Fibroblast of lung (primary cell): Measurements from ENCODE around the gene SELENOW.

Experiments used
- EZH2 ChIP-seq: IDR thresholded peaks from 2 replicates; pipeline ENCODE4 v1.5.1; 2012; ENCODE audit warnings: low read length, control low read depth, mild to moderate bottlenecking; ENCODE audit errors: missing control alignments
- TF ChIP-seq, protein P1 (sequence below), 2 donors: IDR thresholded peaks in 1 of 2; conservative IDR thresholded peaks in 1 of 2; 1 replicate in 1 of 2; 2 replicates in 1 of 2; pipeline ENCODE4 v1.5.1; 2011 to 2012; ENCODE audit warnings: low read length in 2 of 2, control low read depth in 1 of 2, inconsistent platforms in 1 of 2, low read depth in 1 of 2, mild to moderate bottlenecking in 1 of 2

DNA sequence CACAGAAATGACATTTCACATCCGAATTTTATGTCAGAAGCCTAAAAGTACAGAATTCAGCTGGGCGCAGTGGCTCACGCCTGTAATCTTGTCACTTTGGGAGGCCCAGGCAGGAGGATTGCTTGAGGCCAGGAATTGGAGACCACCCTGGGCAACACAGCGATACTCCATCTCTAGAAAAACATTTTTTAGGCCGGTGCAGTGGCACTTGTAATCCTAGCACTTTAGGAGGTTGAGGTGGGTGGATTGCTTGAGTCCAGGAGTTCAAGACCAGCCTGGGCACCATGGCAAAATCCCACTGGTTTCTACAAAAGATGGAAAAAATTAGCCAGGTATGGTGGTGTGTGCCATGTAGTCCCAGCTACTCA is 17.9 kb upstream of the SELENOW start:
- TF ChIP-seq, protein P1, sequence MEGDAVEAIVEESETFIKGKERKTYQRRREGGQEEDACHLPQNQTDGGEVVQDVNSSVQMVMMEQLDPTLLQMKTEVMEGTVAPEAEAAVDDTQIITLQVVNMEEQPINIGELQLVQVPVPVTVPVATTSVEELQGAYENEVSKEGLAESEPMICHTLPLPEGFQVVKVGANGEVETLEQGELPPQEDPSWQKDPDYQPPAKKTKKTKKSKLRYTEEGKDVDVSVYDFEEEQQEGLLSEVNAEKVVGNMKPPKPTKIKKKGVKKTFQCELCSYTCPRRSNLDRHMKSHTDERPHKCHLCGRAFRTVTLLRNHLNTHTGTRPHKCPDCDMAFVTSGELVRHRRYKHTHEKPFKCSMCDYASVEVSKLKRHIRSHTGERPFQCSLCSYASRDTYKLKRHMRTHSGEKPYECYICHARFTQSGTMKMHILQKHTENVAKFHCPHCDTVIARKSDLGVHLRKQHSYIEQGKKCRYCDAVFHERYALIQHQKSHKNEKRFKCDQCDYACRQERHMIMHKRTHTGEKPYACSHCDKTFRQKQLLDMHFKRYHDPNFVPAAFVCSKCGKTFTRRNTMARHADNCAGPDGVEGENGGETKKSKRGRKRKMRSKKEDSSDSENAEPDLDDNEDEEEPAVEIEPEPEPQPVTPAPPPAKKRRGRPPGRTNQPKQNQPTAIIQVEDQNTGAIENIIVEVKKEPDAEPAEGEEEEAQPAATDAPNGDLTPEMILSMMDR (conservative IDR thresholded peaks at IDR 0.05 in 1 of 2, IDR thresholded peaks at IDR 0.05 in 1 of 2; ENCODE audit: low read depth in 1 of 2, low read length in 2 of 2) = no peak
- TF ChIP-seq EZH2 = no peak
